Glutamatergic neuron (in vitro differentiated cells): ENCODE measurements around the gene KMT5B. TPM values are rescaled to one million over a fixed set of nuclear protein-coding genes. Genes with fewer than 3 reads are reported as not detected.

ENCODE experiments used
- DNase-seq: peaks from one replicate; pipeline ENCODE4 v3.0.0; 2022
- H3K27ac Mint-ChIP-seq: one replicate; pipeline ENCODE4 v1.8.0; 2020; ENCODE audit warnings: mild to moderate bottlenecking, mixed read lengths, inconsistent platforms; ENCODE audit not compliant: unreplicated experiment
- H3K27me3 Mint-ChIP-seq: one replicate; pipeline ENCODE4 v1.8.0; 2020; ENCODE audit warnings: mild to moderate bottlenecking, moderate library complexity, mixed read lengths, inconsistent platforms; ENCODE audit not compliant: unreplicated experiment
- H3K36me3 Mint-ChIP-seq: one replicate; pipeline ENCODE4 v1.8.0; 2020; ENCODE audit warnings: mild to moderate bottlenecking, mixed read lengths, inconsistent platforms; ENCODE audit not compliant: unreplicated experiment
- H3K4me1 Mint-ChIP-seq: one replicate; pipeline ENCODE4 v1.8.0; 2020; ENCODE audit warnings: mild to moderate bottlenecking, low read depth, mixed read lengths, inconsistent platforms; ENCODE audit not compliant: unreplicated experiment
- H3K4me3 Mint-ChIP-seq: one replicate; pipeline ENCODE4 v1.8.0; 2020; ENCODE audit warnings: mild to moderate bottlenecking, mixed read lengths, inconsistent platforms; ENCODE audit not compliant: unreplicated experiment
- H3K9me3 Mint-ChIP-seq: one replicate; pipeline ENCODE4 v1.8.0; 2020; ENCODE audit warnings: mild to moderate bottlenecking, moderate library complexity, mixed read lengths, inconsistent platforms; ENCODE audit not compliant: unreplicated experiment
- total RNA-seq: library from RNA; stranded (reverse); fragmentation: NEBNext Ultra II Directional; extraction: Animal tissue kit (Norgen Biotek cat#: 25700); gene quantifications from one replicate; pipeline ENCODE4 v1.2.1, GENCODE V29; 2021; ENCODE audit not compliant: unreplicated experiment
- TF ChIP-seq, protein P1 (sequence below): fragments of 200-600 bp; sonication (generic); IDR thresholded peaks from one replicate; pipeline ENCODE4 v1.5.0; 2021; ENCODE audit not compliant: partially characterized antibody, unreplicated experiment

KMT5B gene
- total RNA-seq, 1 donor from 2014 or later, result 77.4 TPM

DNA sequence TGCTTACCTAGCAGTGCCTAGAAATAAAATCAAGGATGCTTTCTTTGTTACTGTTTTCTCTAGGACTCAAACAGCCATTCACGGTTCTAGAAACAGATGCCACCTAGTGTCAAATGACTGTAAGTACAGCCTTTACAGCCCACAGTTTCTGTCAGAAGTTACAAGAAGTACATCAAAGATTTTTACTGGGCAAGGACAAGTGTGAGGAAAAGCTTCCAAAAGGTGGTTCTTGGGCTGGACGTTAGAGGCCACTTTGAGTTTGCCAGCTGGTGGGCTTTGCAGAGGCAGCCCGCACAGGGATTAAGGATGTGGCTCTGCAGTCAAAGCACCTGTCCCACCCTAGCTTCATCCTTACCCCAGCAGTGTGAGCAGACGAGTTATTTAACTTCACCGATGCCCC, 6.9 kb downstream of the KMT5B start:
- Mint-ChIP-seq H3K4me1 (peaks cover 28% of the 10 kb centered on the region), H3K27me3 (no peaks in the 10 kb centered on the region), H3K27ac (peak overlapping the region; percentile 81), H3K4me3 (peak overlapping the region; percentile 1), H3K9me3 (no peaks in the 10 kb centered on the region), H3K36me3 (no peaks in the 10 kb centered on the region)
- no peak for DNase-seq
- TF ChIP-seq, protein P1, sequence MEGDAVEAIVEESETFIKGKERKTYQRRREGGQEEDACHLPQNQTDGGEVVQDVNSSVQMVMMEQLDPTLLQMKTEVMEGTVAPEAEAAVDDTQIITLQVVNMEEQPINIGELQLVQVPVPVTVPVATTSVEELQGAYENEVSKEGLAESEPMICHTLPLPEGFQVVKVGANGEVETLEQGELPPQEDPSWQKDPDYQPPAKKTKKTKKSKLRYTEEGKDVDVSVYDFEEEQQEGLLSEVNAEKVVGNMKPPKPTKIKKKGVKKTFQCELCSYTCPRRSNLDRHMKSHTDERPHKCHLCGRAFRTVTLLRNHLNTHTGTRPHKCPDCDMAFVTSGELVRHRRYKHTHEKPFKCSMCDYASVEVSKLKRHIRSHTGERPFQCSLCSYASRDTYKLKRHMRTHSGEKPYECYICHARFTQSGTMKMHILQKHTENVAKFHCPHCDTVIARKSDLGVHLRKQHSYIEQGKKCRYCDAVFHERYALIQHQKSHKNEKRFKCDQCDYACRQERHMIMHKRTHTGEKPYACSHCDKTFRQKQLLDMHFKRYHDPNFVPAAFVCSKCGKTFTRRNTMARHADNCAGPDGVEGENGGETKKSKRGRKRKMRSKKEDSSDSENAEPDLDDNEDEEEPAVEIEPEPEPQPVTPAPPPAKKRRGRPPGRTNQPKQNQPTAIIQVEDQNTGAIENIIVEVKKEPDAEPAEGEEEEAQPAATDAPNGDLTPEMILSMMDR, result peak; percentile 82

DNA sequence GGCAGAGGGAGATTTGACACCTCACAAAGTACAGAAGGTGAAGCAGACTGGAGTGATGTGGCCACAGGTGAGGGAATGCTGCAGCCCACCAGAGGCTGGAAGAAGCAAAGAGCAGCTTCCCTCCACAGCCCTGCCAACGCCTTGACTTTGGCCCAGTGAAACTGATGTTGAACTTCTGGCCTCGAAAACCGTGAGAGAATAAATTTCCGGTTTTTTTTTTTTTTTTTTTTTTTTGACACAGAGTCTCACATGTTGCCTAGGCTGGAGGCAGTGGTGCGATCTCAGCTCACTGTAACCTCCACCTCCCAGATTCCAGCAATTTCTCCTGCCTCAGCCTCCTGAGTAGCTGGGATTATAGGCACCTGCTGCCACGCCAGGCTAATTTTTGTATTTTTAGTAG, 8.7 kb downstream of the KMT5B start:
- Mint-ChIP-seq H3K9me3 (no peaks in the 10 kb centered on the region), H3K4me3 (no peak overlapping the region), H3K27me3 (peaks cover 2% of the 10 kb centered on the region), H3K27ac (no peak overlapping the region), H3K36me3 (no peaks in the 10 kb centered on the region), H3K4me1 (peaks cover 37% of the 10 kb centered on the region)
- no peak for DNase-seq
- TF ChIP-seq, protein P1, result no peak

GRCh38 chr11:68202165-68202564, 10.9 kb downstream of the KMT5B start:
- TF ChIP-seq, protein P1, result no peak
- Mint-ChIP-seq H3K27ac (no peak overlapping the region), H3K27me3 (peaks cover 2% of the 10 kb centered on the region), H3K36me3 (no peaks in the 10 kb centered on the region), H3K4me3 (no peak overlapping the region), H3K4me1 (peaks cover 38% of the 10 kb centered on the region), H3K9me3 (no peaks in the 10 kb centered on the region)
- no peak for DNase-seq

GRCh38 chr11:68201492-68201891, 11.6 kb downstream of the KMT5B start:
- no peak overlapping the region for H3K4me3 Mint-ChIP-seq
- H3K4me1 Mint-ChIP-seq, result peaks cover 36% of the 10 kb centered on the region
- H3K36me3 Mint-ChIP-seq, result no peaks in the 10 kb centered on the region
- TF ChIP-seq, protein P1, result no peak
- no peaks in the 10 kb centered on the region for H3K9me3 Mint-ChIP-seq
- H3K27ac Mint-ChIP-seq, result no peak overlapping the region
- H3K27me3 Mint-ChIP-seq, result peaks cover 2% of the 10 kb centered on the region
- no peak for DNase-seq

GRCh38 chr11:68200639-68201038, 12.5 kb downstream of the KMT5B start:
- no peaks in the 10 kb centered on the region for H3K36me3 Mint-ChIP-seq
- peaks cover 2% of the 10 kb centered on the region for H3K27me3 Mint-ChIP-seq
- DNase-seq, result no peak
- peak overlapping the region; percentile 75 for H3K27ac Mint-ChIP-seq
- peaks cover 31% of the 10 kb centered on the region for H3K4me1 Mint-ChIP-seq
- H3K4me3 Mint-ChIP-seq, result peak overlapping the region; percentile 37
- no peaks in the 10 kb centered on the region for H3K9me3 Mint-ChIP-seq
- TF ChIP-seq, protein P1, result no peak
